HEK293 (cell line): ENCODE data around the gene DNAJC5.

Experiments
- CTCF ChIA-PET: fragments of 350-600 bp; formaldehyde crosslinking; extraction: SDS; loops from one replicate; lab custom pipeline; 2021; ENCODE audit warnings: antibody characterized with exemption; lab: Yijun Ruan, JAX
- POLR2A ChIA-PET: fragments of 300-600 bp; formaldehyde crosslinking; extraction: SDS; loops from one replicate; lab custom pipeline; 2020; ENCODE audit warnings: antibody characterized with exemption, inconsistent platforms; lab: Yijun Ruan, JAX
- H3K27ac ChIP-seq: fragments of 200-500 bp; sonication (Bioruptor generic); 2 replicates; pipeline ENCODE4 v1.5.1; 2014; ENCODE audit warnings: low read depth, low read length, control low read depth, inconsistent platforms; ENCODE audit errors: extremely low read depth
- H3K36me3 ChIP-seq, 2 experiments: fragments of 200-500 bp in 1 of 2; sonication (Bioruptor generic) in 1 of 2; 1 replicate in 1 of 2; 2 replicates in 1 of 2; pipeline ENCODE4 v1.5.1; 2014 to 2017; ENCODE audit warnings: inconsistent platforms in 2 of 2, low read length in 2 of 2; ENCODE audit not compliant: control insufficient read depth in 2 of 2, insufficient read depth in 1 of 2
- H3K4me1 ChIP-seq: fragments of 200-500 bp; sonication (Bioruptor generic); 2 replicates; pipeline ENCODE4 v1.5.1; 2014; ENCODE audit warnings: mild to moderate bottlenecking, low read length, inconsistent platforms; ENCODE audit not compliant: control insufficient read depth, insufficient read depth
- H3K4me3 ChIP-seq: 2 replicates; pipeline ENCODE4 v1.5.1; 2011; ENCODE audit warnings: low read depth, mild to moderate bottlenecking, control low read depth, low read length, moderate library complexity
- H3K9me3 ChIP-seq: fragments of 200-500 bp; sonication (Bioruptor generic); 2 replicates; pipeline ENCODE4 v1.5.1; 2014; ENCODE audit warnings: low read depth, low read length, inconsistent platforms; ENCODE audit not compliant: control insufficient read depth, insufficient read depth
- MYNN ChIP-seq: fragments of 450-650 bp; formaldehyde crosslinking; IDR thresholded peaks from 2 replicates; pipeline ENCODE4 v1.5.1; 2016; ENCODE audit warnings: missing biosample characterization, missing genetic modification characterization, borderline replicate concordance
- OSR2 ChIP-seq: fragments of 450-650 bp; formaldehyde crosslinking; IDR thresholded peaks from 2 replicates; pipeline ENCODE4 v1.5.1; 2016; ENCODE audit warnings: missing biosample characterization, missing genetic modification characterization
- YY2 ChIP-seq: fragments of 450-650 bp; formaldehyde crosslinking; IDR thresholded peaks from 2 replicates; pipeline ENCODE4 v1.5.1; 2016; ENCODE audit warnings: missing biosample characterization, missing genetic modification characterization
- ZBTB48 ChIP-seq: fragments of 450-650 bp; formaldehyde crosslinking; IDR thresholded peaks from 2 replicates; pipeline ENCODE4 v1.5.1; 2016; ENCODE audit warnings: missing biosample characterization, missing genetic modification characterization
- ZBTB49 ChIP-seq: fragments of 450-650 bp; formaldehyde crosslinking; IDR thresholded peaks from 2 replicates; pipeline ENCODE4 v1.5.1; 2016; ENCODE audit warnings: missing biosample characterization, missing genetic modification characterization, low read depth
- ZFP3 ChIP-seq: fragments of 450-650 bp; formaldehyde crosslinking; IDR thresholded peaks from 2 replicates; pipeline ENCODE4 v1.5.1; 2016; ENCODE audit warnings: low read depth, missing biosample characterization, missing genetic modification characterization
- ZNF138 ChIP-seq: fragments of 450-650 bp; formaldehyde crosslinking; IDR thresholded peaks from 2 replicates; pipeline ENCODE4 v1.5.1; 2016; ENCODE audit warnings: missing biosample characterization, missing genetic modification characterization, borderline replicate concordance
- ZNF157 ChIP-seq: fragments of 450-650 bp; formaldehyde crosslinking; IDR thresholded peaks from 2 replicates; pipeline ENCODE4 v1.5.1; 2016; ENCODE audit warnings: missing biosample characterization, missing genetic modification characterization
- ZNF24 ChIP-seq: fragments of 450-650 bp; formaldehyde crosslinking; IDR thresholded peaks from 2 replicates; pipeline ENCODE4 v1.5.1; 2016; ENCODE audit warnings: missing biosample characterization, missing genetic modification characterization
- ZNF280D ChIP-seq: fragments of 450-650 bp; formaldehyde crosslinking; IDR thresholded peaks from 2 replicates; pipeline ENCODE4 v1.5.1; 2016; ENCODE audit warnings: missing biosample characterization, missing genetic modification characterization
- ZNF292 ChIP-seq: fragments of 450-650 bp; formaldehyde crosslinking; IDR thresholded peaks from 2 replicates; pipeline ENCODE4 v1.5.1; 2016; ENCODE audit warnings: low read depth, missing biosample characterization, missing genetic modification characterization, borderline replicate concordance
- ZNF302 ChIP-seq: fragments of 450-650 bp; formaldehyde crosslinking; IDR thresholded peaks from 2 replicates; pipeline ENCODE4 v1.5.1; 2016; ENCODE audit warnings: missing biosample characterization, missing genetic modification characterization, low read depth
- ZNF354C ChIP-seq: fragments of 450-650 bp; formaldehyde crosslinking; IDR thresholded peaks from 2 replicates; pipeline ENCODE4 v1.5.1; 2016; ENCODE audit warnings: missing biosample characterization, missing genetic modification characterization, low read depth, borderline replicate concordance
- ZNF366 ChIP-seq: fragments of 450-650 bp; formaldehyde crosslinking; conservative IDR thresholded peaks from 2 replicates; pipeline ENCODE4 v1.5.1; 2016; ENCODE audit warnings: missing biosample characterization, missing genetic modification characterization
- ZNF514 ChIP-seq: fragments of 450-650 bp; formaldehyde crosslinking; IDR thresholded peaks from 2 replicates; pipeline ENCODE4 v1.5.1; 2016; ENCODE audit warnings: missing biosample characterization, missing genetic modification characterization
- ZNF521 ChIP-seq: fragments of 450-650 bp; formaldehyde crosslinking; IDR thresholded peaks from 2 replicates; pipeline ENCODE4 v1.5.1; 2017; ENCODE audit warnings: missing biosample characterization, mild to moderate bottlenecking, missing genetic modification characterization
- ZNF549 ChIP-seq: fragments of 450-650 bp; IDR thresholded peaks from 2 replicates; pipeline ENCODE4 v1.5.1; 2018; ENCODE audit warnings: missing biosample characterization, missing genetic modification characterization, mild to moderate bottlenecking, inconsistent platforms, moderate library complexity
- ZNF701 ChIP-seq: fragments of 450-650 bp; formaldehyde crosslinking; IDR thresholded peaks from 2 replicates; pipeline ENCODE4 v1.5.1; 2016; ENCODE audit warnings: missing biosample characterization, missing genetic modification characterization
- ZSCAN4 ChIP-seq: fragments of 450-650 bp; formaldehyde crosslinking; IDR thresholded peaks from 2 replicates; pipeline ENCODE4 v1.5.1; 2017; ENCODE audit warnings: missing biosample characterization, missing genetic modification characterization

The DNAJC5 gene

GRCh38 chr20:63889241-63890200 is 5.4 kb upstream of the DNAJC5 start:
- Histone ChIP-seq H3K4me3 (no peak overlapping the region), H3K9me3 (no peaks in the 10 kb centered on the region), H3K4me1 (no peaks in the 10 kb centered on the region), H3K36me3 (peaks cover 0 to 64% of the 10 kb centered on the region in 2 experiments; a peak in 1 of 3 replicates), H3K27ac (no peak overlapping the region)
- ChIA-PET POLR2A (no interaction called here), CTCF (no interaction called here)
- no peak for TF ChIP-seq ZNF280D (tag by site-specific recombination)
- no peak for TF ChIP-seq YY2 (tag by site-specific recombination)
- TF ChIP-seq ZNF701, result no peak
- no peak for TF ChIP-seq ZNF354C (tag by site-specific recombination)
- no peak for TF ChIP-seq ZNF514 (tag by site-specific recombination)
- no peak for TF ChIP-seq ZFP3
- TF ChIP-seq ZNF366 (tag by site-specific recombination), result no peak
- TF ChIP-seq ZBTB49, result no peak
- TF ChIP-seq ZSCAN4 (tag by site-specific recombination), result no peak
- TF ChIP-seq MYNN (tag by site-specific recombination), result no peak
- TF ChIP-seq ZNF302 (tag by site-specific recombination), result no peak
- no peak for TF ChIP-seq ZNF138 (tag by site-specific recombination)
- no peak for TF ChIP-seq ZBTB48
- TF ChIP-seq ZNF549 (tag by site-specific recombination), result no peak
- no peak for TF ChIP-seq ZNF157
- no peak for TF ChIP-seq ZNF24 (tag by site-specific recombination)
- no peak for TF ChIP-seq OSR2 (tag by site-specific recombination)
- no peak for TF ChIP-seq ZNF292 (tag by site-specific recombination)
- TF ChIP-seq ZNF521 (tag by site-specific recombination), result no peak
